GM18508 (cell line): ENCODE results near the gene TMEM161A.
"Not testable (repeated sequence)": the region's sequence is repeated elsewhere in the genome, so short reads cannot be mapped to it uniquely, and the experiment has no call there.

Experiments
- ATAC-seq: cut with Tn5 transposase; IDR thresholded peaks from one replicate; pipeline ENCODE4 v1.9.1; 2021; ENCODE audit warnings: moderate number of reproducible peaks; ENCODE audit not compliant: insufficient read depth, unreplicated experiment

Gene TMEM161A

DNA sequence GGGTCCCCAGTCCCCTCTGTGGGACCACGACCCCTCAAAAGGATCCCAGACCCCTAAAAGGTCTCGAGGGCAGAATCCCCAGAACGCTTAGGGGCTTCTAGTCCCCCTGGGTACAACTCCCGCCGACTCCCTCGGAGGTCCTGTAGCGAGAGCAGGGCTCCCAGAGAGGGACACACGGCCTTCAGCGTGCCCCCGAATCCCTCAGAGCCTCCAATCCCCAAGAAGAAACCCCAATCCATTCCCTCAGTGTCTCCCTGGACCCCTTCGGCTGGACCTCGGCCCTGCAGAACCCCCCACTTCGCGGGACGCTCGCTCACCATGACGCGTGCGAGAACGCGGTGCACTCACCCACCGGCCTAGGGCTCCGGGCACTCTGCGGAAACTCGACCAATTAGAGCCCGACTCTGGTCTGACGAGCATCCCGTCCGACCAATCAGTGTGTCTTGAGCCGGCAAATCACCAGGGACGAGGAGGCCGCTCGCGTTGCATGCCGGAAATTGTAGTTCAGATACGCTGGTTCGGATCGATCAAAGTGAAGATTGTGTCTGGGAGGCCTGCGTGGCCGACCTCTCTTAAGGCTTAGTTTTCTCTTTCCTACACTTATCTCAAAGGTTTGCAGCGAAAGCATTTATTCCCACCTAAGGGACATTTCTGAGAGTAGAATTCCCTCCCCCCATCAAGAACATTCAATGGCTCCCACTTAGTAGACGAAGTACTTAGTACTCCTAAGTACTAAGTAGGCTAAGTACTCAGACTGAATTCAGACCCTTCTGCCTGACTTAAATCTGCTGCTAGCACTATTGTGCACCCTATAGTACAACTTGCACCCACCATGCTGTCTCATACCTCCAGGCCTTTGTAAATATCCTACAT lies at the start of gene TMEM161A:
TSS of gene TMEM161A (minus strand) at position 370 of the 873 bp plus-strand sequence. CDS start at position 320, 50 bp downstream.
- ATAC-seq: peak; percentile 92

DNA sequence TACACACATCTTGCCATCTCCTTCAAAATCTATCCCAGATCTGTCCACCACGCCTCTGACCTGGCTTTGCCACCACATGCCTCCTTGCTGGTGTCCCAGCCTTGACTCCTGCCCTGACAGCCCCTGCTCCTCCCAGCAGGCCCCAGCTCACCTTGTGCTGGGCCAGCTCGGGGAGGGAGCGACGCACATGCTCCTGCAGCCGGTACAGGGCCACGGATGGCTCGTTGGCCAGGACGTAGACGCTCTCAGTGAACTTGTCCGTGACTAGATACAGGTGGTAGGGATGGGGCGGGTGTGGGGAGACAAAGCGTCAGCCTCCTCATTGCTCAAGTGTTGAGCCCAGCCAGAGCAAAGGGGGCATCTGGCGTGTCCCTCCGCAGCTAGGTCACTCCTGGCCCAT lies 48.5 kb upstream of the TMEM161A start:
- ATAC-seq: no peak

DNA sequence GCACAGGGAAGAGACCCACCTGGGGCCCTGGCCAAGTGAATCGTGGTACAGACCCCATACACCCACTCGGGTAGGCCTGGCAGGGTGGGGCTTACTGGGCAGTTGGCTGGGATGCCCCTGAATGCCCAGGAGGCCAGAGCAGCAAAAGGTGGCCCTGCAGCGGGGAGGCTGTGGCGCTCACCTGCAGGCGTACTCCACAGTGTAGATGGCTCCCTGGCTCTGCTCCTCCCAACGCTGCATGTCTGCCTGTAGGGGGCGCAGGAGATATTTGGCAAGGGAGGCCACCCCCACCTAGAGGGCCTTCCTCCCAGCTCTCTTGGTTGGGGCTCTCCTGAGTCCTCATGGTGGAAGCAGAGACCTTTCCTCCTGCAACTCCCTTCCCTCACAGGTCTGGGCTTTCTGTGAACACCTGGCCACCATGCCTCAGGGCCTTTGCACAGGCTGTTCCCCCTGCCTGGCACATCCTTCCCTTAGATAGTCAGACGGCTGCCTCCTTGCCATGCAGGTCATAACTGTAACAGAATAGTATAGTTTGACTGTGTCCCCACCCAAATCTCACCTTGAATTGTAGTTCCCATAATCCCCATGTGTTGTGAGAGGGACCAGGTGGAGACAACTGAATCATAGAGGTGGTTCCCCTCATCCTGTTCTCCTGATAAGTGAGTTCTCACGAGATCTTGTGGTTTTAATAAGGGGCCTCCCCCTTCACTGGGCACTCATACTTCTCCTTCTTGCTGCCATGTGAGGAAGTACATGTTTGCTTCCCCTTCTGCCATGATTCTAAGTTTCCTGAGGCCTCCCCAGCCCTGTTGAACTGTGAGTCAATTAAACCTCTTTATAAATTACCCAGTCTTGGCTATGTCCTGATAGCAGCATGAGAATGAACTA lies 47.8 kb upstream of the TMEM161A start:
- no peak for ATAC-seq

- no peak for ATAC-seq
These were observed 43.3 kb upstream of the TMEM161A start for GRCh38 chr19:19181488-19181998.

GRCh38 chr19:19179548-19180441 lies 41.5 kb upstream of the TMEM161A start:
- no peak for ATAC-seq

DNA sequence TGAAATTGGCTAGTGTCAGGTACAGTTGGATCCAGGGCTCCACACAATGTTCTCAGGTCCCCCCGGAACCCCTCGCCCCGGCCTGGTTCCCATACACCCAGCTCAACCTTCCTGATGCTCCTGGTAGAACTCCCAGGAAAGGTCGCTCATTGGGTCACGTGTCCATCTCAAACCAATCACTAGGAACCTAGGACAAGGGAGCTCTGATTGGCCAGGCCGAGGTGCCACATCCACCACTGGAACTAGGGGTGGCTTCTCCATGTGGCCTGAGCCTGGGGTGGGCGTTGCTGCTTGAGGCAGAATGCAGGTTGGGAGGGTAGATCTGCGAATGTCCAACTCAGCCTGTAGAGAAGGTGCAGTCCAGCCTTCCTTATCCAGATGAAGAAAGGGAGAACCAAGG lies 38.7 kb upstream of the TMEM161A start:
- no peak for ATAC-seq

GRCh38 chr19:19173243-19173642 lies 35.0 kb upstream of the TMEM161A start:
- ATAC-seq: not testable (repeated sequence)

- no peak for ATAC-seq
These were observed 33.7 kb upstream of the TMEM161A start for GRCh38 chr19:19171821-19172532.

- ATAC-seq: no peak
These were observed 32.8 kb upstream of the TMEM161A start for GRCh38 chr19:19170873-19171672.

DNA sequence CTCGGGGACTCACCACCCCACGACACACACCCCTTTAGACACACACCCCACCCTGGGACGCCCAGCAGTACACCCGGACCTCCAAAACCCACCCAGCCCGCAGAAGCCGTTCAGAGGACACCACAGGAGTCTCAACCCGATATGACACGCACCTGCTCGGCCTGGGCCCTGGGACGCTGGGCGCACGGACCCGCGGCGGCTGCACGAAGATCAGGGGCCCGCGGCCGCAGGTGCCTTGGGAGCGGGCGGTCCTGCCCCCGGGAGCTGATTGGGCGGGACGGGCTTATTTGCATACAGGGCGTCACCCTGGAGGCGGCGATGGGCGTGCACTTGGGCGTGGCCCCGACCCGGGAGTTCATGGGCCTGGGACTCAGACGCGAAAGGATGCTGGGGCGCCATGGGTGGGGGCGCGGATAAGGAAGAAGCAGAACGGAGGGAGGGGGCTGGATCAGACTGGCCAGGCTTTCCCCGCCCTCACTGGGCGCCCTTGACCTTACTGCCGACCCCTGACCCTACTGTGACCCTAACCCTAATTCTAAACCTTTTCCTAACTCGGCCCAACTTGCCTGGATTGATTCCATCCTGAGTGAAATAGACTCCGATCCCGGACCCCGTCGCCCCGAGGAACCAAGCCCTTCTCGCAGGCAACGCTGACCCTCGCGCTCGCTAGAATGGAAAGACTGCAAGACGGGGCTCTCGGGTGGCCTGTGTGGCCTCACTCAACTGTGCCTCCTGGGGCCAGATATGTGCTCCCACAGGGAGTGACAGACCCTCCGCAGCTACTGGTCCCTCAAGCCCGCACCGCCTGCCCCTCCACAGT lies 32.0 kb upstream of the TMEM161A start, which contains the start of gene MEF2B:
TSS of gene MEF2B (minus strand) at position 211 of the 820 bp plus-strand sequence. CDS start 19,528 bp downstream, outside the sequence.
- peak; percentile 62 for ATAC-seq

- no peak for ATAC-seq
These were observed 31.2 kb upstream of the TMEM161A start for GRCh38 chr19:19169236-19170052.

DNA sequence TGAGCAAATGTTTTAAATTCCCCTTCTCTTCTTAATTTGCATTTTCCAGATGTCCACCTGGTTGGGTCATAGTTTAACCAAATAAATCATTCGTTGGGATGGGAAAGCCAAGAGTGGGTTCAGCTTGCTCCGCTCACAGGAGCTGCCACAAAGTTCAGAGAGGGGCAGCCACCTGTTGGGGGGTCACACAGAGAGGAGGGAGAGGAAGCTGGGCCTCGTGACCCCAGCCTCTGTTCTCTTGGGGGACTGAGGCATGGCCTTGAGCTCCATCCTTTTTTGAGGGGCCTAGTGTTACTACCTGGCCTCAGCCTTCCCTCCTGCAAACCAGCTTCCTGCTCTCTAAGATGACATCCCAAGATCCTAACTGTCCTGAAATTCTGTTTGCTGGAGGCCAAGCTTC lies 29.3 kb upstream of the TMEM161A start:
- ATAC-seq: no peak

DNA sequence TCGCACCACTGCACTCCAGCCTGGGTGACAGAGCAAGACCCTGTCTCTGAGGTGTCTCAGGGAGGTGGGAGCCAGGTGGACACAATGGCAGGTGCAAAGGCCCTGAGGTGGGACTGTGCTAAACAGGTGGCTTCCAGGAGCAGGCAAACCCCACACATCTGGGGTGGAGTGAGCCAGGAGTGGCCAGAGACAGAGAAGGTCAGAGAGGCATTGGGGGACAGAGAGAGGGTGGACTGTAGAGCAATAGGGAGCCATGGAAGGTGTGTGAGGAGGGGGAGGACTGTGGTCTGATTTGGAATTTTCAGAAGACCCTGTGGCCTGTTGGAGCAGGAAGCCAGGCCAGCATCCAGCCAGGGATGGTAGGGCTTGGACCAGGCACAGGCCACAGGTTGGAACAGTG lies 27.1 kb upstream of the TMEM161A start:
- ATAC-seq: no peak

DNA sequence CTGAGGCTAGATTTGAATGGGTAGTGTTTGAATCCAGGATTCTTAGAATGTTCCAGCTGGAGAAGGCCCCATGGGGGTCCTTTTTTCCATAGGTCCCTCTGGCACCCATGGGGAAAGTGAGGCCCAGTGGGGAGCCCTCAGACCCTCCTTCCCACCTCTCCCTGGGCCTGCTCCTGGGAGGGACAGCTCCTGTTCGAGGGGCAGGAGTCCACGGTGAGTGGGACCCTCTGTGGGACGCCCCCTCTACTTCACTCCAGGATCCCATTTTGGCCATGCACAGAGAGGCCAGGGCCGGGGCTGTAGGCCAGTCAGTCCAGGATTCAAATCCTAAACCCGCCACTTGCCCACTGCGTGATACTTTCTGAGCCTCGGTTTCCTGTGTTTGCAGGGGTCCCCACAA lies 24.2 kb upstream of the TMEM161A start:
- no peak for ATAC-seq

DNA sequence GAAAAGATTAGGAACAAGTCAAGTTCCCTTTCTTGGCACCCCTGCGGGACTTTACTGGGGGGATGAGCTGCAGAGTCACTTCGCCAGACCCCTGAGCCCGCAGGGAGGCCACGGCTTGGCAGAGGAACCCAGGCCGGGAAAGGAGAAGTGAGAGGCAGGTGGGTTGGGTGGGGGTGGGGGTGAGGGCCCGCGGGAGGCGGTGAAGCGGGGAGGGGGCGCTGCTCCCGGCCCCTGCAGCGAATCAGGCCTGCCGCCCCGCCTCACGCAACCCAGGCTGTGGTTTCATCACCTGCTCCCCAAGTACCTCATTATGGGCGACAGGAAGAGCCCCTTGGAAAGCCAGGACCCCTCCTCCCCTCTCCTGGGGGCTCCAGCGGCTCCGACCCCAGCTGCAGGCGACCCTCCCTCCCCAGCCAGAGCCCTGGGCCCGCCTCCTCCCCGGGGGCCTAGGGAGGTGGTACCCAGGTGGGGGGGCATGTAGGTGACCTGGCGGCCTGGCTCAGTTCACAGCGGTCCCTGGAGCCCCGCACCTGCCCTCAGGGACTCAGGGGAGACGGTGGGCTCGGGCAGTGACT lies 22.3 kb upstream of the TMEM161A start:
- ATAC-seq: no peak

- ATAC-seq: no peak
These were observed 21.3 kb upstream of the TMEM161A start for GRCh38 chr19:19159534-19159933.
